Tibial nerve (tissue), 4 donors: Measurements from ENCODE around the gene UBE2E1. TPM values are rescaled to one million over a fixed set of nuclear protein-coding genes. Genes with fewer than 3 reads are reported as not detected.

Experiments
- DNase-seq, 2 donors: peaks; one replicate each; pipeline ENCODE4 v3.0.0-alpha.2; 2019; ENCODE audit warnings: low spot score in 2 of 2
- H3K27ac ChIP-seq, 4 donors: fragments of 200-600 bp; sonication (generic) in 3 of 4; one replicate each; pipeline ENCODE4 v1.5.1; 2017 to 2019; ENCODE audit warnings: mild to moderate bottlenecking in 1 of 4
- H3K27me3 ChIP-seq, 2 donors: fragments of 200-600 bp; sonication (generic) in 1 of 2; one replicate each; pipeline versions ENCODE4 v1.5.1 to v1.6.0; 2017 to 2019
- H3K36me3 ChIP-seq, 3 donors: fragments of 200-600 bp; sonication (generic); one replicate each; pipeline ENCODE4 v1.5.1; 2018 to 2019
- H3K4me1 ChIP-seq, 4 donors: fragments of 200-600 bp; sonication (generic) in 3 of 4; one replicate each; pipeline ENCODE4 v1.5.1; 2017 to 2019
- H3K4me3 ChIP-seq, 4 donors: fragments of 200-600 bp; sonication (generic) in 3 of 4; one replicate each; pipeline ENCODE4 v1.5.1; 2017 to 2019; ENCODE audit warnings: mild to moderate bottlenecking in 1 of 4, moderate library complexity in 1 of 4
- H3K9me3 ChIP-seq, 4 donors: fragments of 200-600 bp; sonication (generic) in 3 of 4; one replicate each; pipeline ENCODE4 v1.5.1; 2017 to 2019
- CTCF ChIP-seq, 5 experiments: fragments of 200-600 bp in 3 of 5; fragments of 450-650 bp in 2 of 5; sonication (generic) in 3 of 5; IDR thresholded peaks; one replicate each; pipeline ENCODE4 v1.5.1; 2016 to 2019; ENCODE audit warnings: antibody characterized with exemption in 5 of 5, mild to moderate bottlenecking in 3 of 5, moderate library complexity in 2 of 5
- EP300 ChIP-seq, 2 donors: sonication (generic); formaldehyde crosslinking; IDR thresholded peaks; one replicate each; pipeline ENCODE4 v1.6.1; 2017; ENCODE audit warnings: antibody characterized with exemption in 2 of 2, mild to moderate bottlenecking in 1 of 2
- POLR2A ChIP-seq, 2 donors: fragments of 450-650 bp; IDR thresholded peaks; one replicate each; pipeline ENCODE4 v1.6.1; 2017; ENCODE audit warnings: antibody characterized with exemption in 2 of 2, mild to moderate bottlenecking in 2 of 2, moderate library complexity in 2 of 2
- whole genome bisulfite sequencing, 2 donors: methylation state at CpG; one replicate each; pipeline ENCODE4 v1.1.5; 2018; 5-methylcytosine and 5-hydroxymethylcytosine counted together
- total RNA-seq, 4 donors: library from RNA; depleted of rRNA; stranded (reverse); fragments of >200 nt; gene quantifications; one replicate each; pipeline ENCODE4 v1.1.0, GENCODE V29; 2016

UBE2E1 gene
- total RNA-seq, 4 donors from 2014 or later = 55.1 to 132 (median 99.5) TPM

- TF ChIP-seq POLR2A (IDR thresholded peaks at IDR 0.05) (no peak), CTCF (IDR thresholded peaks at IDR 0.05) (no peak), EP300 (IDR thresholded peaks at IDR 0.05) (no peak)
- H3K27ac ChIP-seq = peak overlapping the region; percentile 80 to 94 (median 86)
- 52 to 55% methylated on average over 13 of the region's 13 CpGs for WGBS, 2 donors
- H3K36me3 ChIP-seq = no peaks in the 10 kb centered on the region
- no peaks in the 10 kb centered on the region for H3K27me3 ChIP-seq
- no peak for DNase-seq
- no peaks in the 10 kb centered on the region for H3K9me3 ChIP-seq
- peaks cover 0 to 61% (median 17%) of the 10 kb centered on the region in 4 donors for H3K4me1 ChIP-seq
- H3K4me3 ChIP-seq = peak overlapping the region; percentile 58 to 74 (median 68)
These were observed 4.1 kb downstream of the UBE2E1 start for GRCh38 chr3:23809840-23810342.

GRCh38 chr3:23810343-23811184, 4.8 kb downstream of the UBE2E1 start:
- no peaks in the 10 kb centered on the region for H3K27me3 ChIP-seq
- peak overlapping the region; percentile 80 to 94 (median 86) for H3K27ac ChIP-seq
- DNase-seq = peak; percentile 18 to 27
- WGBS, 2 donors = 0 to 2% methylated on average over 30 to 42 of the region's 78 CpGs
- peaks cover 0 to 57% (median 17%) of the 10 kb centered on the region in 4 donors for H3K4me1 ChIP-seq
- H3K9me3 ChIP-seq = no peaks in the 10 kb centered on the region
- H3K4me3 ChIP-seq = peak overlapping the region; percentile 58 to 74 (median 68)
- TF ChIP-seq EP300 (IDR thresholded peaks at IDR 0.05) = no peak
- peak in 1 of 5 experiments; percentile 14 for TF ChIP-seq CTCF (IDR thresholded peaks at IDR 0.05)
- H3K36me3 ChIP-seq = no peaks in the 10 kb centered on the region

- Histone ChIP-seq H3K27me3 (no peaks in the 10 kb centered on the region), H3K27ac (peak overlapping the region; percentile 80 to 94 (median 86)), H3K36me3 (no peaks in the 10 kb centered on the region), H3K4me3 (peak overlapping the region; percentile 58 to 74 (median 68)), H3K4me1 (peaks cover 0 to 62% (median 17%) of the 10 kb centered on the region in 4 donors), H3K9me3 (no peaks in the 10 kb centered on the region)
- 57 to 72% methylated on average over 10 of the region's 10 CpGs for WGBS, 2 donors
- DNase-seq = no peak
- TF ChIP-seq POLR2A (IDR thresholded peaks at IDR 0.05) (no peak), CTCF (IDR thresholded peaks at IDR 0.05) (no peak), EP300 (IDR thresholded peaks at IDR 0.05) (no peak)
These were observed 5.4 kb downstream of the UBE2E1 start for GRCh38 chr3:23811185-23811527.

- no peak overlapping the region for H3K27ac ChIP-seq
- no peaks in the 10 kb centered on the region for H3K27me3 ChIP-seq
- no peaks in the 10 kb centered on the region for H3K9me3 ChIP-seq
- no peak overlapping the region for H3K4me3 ChIP-seq
- H3K4me1 ChIP-seq = peaks cover 0 to 62% (median 18%) of the 10 kb centered on the region in 4 donors
- TF ChIP-seq EP300 (IDR thresholded peaks at IDR 0.05) = no peak
- TF ChIP-seq CTCF (IDR thresholded peaks at IDR 0.05) = no peak
- no peak for TF ChIP-seq POLR2A (IDR thresholded peaks at IDR 0.05)
- H3K36me3 ChIP-seq = no peaks in the 10 kb centered on the region
- no peak for DNase-seq
These were observed 6.2 kb downstream of the UBE2E1 start for GRCh38 chr3:23811919-23812318.

GRCh38 chr3:23815879-23816278, 10.1 kb downstream of the UBE2E1 start:
- H3K4me1 ChIP-seq = peaks cover 0 to 54% (median 18%) of the 10 kb centered on the region in 4 donors
- no peak overlapping the region for H3K4me3 ChIP-seq
- WGBS, 2 donors = 67 to 69% methylated on average over 3 of the region's 3 CpGs
- H3K27me3 ChIP-seq = no peaks in the 10 kb centered on the region
- H3K27ac ChIP-seq = no peak overlapping the region
- DNase-seq = no peak
- no peaks in the 10 kb centered on the region for H3K36me3 ChIP-seq
- H3K9me3 ChIP-seq = no peaks in the 10 kb centered on the region
- no peak for TF ChIP-seq CTCF (IDR thresholded peaks at IDR 0.05)
- TF ChIP-seq EP300 (IDR thresholded peaks at IDR 0.05) = no peak
- no peak for TF ChIP-seq POLR2A (IDR thresholded peaks at IDR 0.05)
